GM10266 (cell line): ENCODE results near the gene C21orf58.

Source experiments
- DNase-seq: peaks from one replicate; pipeline ENCODE4 v3.0.0; 2012; ENCODE audit errors: extremely low spot score
- TF ChIP-seq, protein P1 (sequence below): IDR thresholded peaks from 2 replicates; pipeline ENCODE4 v1.5.1; 2012; ENCODE audit warnings: mild to moderate bottlenecking, low read depth; ENCODE audit not compliant: control insufficient read depth, insufficient read depth; ENCODE audit errors: missing control alignments

C21orf58 gene

DNA sequence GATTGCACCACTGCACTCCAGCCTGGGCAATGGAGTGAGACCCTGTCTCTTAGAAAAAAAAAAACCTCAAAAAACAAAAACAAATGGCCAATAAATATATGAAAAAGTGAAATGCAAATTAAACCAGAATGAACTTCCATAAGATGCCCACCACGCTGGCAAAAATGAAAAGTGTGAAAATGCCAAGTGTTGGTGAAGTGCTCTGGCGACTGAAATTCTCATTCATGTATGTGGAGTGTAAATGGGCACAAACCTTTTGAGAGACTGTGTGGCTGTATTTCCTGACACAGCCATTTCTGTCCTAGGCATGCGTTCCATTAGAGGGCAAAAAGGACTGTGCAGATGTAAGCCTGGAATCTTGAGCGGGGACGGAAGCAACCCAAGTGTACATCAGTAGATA is 19.2 kb downstream of the C21orf58 start:
- DNase-seq, result no peak
- TF ChIP-seq, protein P1, sequence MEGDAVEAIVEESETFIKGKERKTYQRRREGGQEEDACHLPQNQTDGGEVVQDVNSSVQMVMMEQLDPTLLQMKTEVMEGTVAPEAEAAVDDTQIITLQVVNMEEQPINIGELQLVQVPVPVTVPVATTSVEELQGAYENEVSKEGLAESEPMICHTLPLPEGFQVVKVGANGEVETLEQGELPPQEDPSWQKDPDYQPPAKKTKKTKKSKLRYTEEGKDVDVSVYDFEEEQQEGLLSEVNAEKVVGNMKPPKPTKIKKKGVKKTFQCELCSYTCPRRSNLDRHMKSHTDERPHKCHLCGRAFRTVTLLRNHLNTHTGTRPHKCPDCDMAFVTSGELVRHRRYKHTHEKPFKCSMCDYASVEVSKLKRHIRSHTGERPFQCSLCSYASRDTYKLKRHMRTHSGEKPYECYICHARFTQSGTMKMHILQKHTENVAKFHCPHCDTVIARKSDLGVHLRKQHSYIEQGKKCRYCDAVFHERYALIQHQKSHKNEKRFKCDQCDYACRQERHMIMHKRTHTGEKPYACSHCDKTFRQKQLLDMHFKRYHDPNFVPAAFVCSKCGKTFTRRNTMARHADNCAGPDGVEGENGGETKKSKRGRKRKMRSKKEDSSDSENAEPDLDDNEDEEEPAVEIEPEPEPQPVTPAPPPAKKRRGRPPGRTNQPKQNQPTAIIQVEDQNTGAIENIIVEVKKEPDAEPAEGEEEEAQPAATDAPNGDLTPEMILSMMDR, result no peak

DNA sequence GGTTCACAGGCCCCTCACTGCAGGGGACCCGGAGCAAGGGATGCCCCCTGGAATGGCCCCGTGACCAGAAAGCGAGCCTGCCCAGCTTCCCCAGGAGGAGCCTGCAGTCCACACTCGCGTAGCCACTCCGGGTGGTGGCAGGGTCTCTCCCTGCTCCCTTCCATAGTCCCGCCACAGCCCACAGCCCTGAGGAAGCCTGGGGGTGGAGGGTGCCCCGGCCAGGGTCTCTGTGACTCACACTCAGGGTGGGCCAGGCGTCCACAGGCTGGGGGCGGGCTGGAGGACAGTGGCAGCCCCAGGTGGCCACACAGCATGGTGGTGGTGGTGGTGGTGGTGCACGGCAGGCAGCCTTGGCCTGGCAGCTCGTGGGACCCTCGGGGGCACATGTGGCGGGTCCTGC is 21.9 kb downstream of the C21orf58 start:
- DNase-seq, result no peak
- TF ChIP-seq, protein P1, result no peak

- no peak for DNase-seq
- TF ChIP-seq, protein P1, result no peak
Measured at GRCh38 chr21:46299167-46299566, 24.5 kb downstream of the C21orf58 start.

DNA sequence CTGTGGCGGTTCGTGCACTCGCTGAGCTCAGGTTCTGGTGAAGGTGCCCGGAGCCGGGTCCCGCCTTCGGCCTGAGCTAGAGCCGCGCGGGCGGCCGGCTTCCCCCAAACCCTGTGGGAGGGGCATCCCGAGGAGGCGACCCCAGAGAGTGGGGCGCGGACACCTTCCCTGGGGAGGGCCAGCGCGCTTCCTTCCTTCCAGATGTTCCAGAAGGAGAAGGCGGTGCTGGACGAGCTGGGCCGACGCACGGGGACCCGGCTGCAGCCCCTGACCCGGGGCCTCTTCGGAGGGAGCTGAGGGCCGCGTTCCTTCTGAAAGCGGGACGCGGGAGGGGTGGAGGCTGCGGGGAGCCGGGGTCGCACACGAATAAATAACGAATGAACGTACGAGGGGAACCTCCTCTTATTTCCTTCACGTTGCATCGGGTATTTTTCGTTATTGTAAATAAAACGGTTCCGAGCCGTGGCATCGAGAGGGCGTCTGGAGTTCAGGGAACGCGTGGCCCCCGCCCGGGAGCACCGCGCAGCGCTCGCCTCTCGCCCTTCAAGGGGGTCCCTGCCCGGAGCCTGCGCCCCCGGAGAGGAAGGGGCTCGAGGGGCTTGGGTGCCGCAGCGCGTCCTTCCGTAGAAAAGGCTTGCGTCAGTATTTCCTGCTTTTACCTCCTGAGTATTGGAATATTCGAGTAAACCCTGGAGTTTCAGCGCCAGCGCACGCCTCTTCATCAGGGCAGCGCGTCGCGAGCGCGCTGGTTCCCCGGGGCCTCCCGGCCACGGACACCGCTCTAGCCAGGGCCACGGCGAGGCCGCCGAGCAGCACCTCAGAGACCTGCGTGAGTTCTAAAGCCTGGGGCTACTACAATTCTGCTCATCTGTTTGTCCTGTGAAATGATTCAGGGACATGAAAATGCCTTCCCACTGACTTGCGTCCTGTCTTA is 26.1 kb downstream of the C21orf58 start:
- TF ChIP-seq, protein P1, result no peak
- no peak for DNase-seq

- TF ChIP-seq, protein P1, result no peak
Measured at GRCh38 chr21:46295996-46296752, 27.5 kb downstream of the C21orf58 start.

GRCh38 chr21:46295177-46295770 is 28.4 kb downstream of the C21orf58 start:
- no peak for DNase-seq

More at GRCh38 chr21:46295996-46296752, 27.5 kb downstream of the C21orf58 start:
- peak; percentile 84 for DNase-seq

More at GRCh38 chr21:46295177-46295770, 28.4 kb downstream of the C21orf58 start:
- TF ChIP-seq, protein P1, result no peak
